ENCODE data around the gene TMEM87B. TPM values are rescaled to one million over a fixed set of nuclear protein-coding genes. Genes with fewer than 3 reads are reported as not detected.
A peak's percentile ranks its signal among the peaks of the same experiment; 100 is the strongest.

TMEM87B gene
- total RNA-seq, 1 experiment from 2014 or later, result 14.8 TPM

DNA sequence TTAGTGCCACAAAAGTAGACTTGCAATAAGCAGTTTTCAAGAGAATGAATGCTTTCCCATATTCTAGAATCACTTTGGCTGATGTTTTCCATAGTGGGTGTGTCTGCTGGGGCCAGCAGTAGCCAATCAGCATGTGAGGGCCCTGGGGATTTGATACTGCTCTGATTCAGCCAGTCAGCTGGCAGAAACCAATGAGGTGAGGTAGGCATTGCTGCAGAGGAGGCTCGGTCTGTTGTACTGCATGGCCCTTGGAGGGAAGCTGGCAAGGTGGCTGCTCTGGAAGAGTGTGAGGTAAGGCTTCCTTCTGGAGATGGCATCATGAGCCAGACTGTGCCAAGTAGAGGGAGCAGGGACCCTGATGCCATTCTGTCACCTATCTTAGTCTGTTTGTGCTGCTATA lies 22.7 kb downstream of the TMEM87B start:
- POLR2A ChIA-PET, result no interaction called here
- BruUV-seq (replicated peaks), result no TSS peak

DNA sequence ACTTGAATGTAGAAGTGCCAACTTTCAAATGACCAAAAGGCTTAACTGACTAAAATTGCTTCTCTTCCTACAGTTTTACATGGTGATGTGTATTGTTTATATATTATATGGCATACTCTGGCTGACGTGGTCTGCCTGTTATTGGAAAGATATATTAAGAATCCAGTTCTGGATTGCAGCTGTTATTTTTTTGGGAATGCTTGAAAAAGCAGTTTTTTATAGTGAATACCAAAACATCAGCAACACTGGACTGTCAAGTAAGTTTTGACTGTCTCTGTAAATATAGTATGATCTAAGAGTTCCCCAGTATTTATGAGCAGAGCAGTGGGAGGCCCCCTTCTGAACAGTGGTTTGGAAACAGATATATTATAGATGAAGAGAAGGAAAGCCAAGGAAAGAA lies 26.2 kb downstream of the TMEM87B start:
- no peak overlapping the region for H2AFZ ChIP-seq (ENCODE audit: low read depth, low read length, poor library complexity, severe bottlenecking)
- no peak for DNase-seq (ENCODE audit: low read depth, low spot score)
- POLR2A ChIA-PET, result no interaction called here
- H3K9me2 ChIP-seq (ENCODE audit: insufficient read depth), result no peaks in the 10 kb centered on the region
- H3K4me2 ChIP-seq (ENCODE audit: low read length), result no peak overlapping the region
- H3K4me1 ChIP-seq (ENCODE audit: control insufficient read depth in 1 of 2, insufficient read depth in 2 of 2, low read length in 2 of 2), result no peaks in the 10 kb centered on the region
- RAD21 ChIA-PET (ENCODE audit: low non-redundant PET in 1 of 2, low total read pairs in 2 of 2, uncharacterized antibody in 2 of 2, unreplicated experiment in 2 of 2), result no interaction called here
- CTCF ChIA-PET, result no interaction called here
- no TSS peak for BruUV-seq (replicated peaks)
- no peaks in the 10 kb centered on the region for H3K79me2 ChIP-seq (ENCODE audit: insufficient read depth, low read length)
- H3K4me3 ChIP-seq (replicated peaks in 1 of 2; ENCODE audit: low read depth in 1 of 2, low read length in 2 of 2), result no peak overlapping the region
- H3K36me3 ChIP-seq (ENCODE audit: control insufficient read depth in 1 of 2, insufficient read depth in 2 of 2, low read length in 2 of 2), result 0 out of 4 replicates have a peak, but pooled peaks cover 2 to 9% of the 10 kb centered on the region in 2 experiments
- intact Hi-C loops (cut with micrococcal nuclease), result no loop called here
- no peaks in the 10 kb centered on the region for H4K20me1 ChIP-seq (ENCODE audit: insufficient read depth)
- no peak for ATAC-seq
- H3K27me3 ChIP-seq (ENCODE audit: insufficient read depth, low read length), result no peaks in the 10 kb centered on the region
- no peak overlapping the region for H3K27ac ChIP-seq (ENCODE audit: low read depth, low read length)
- no peaks in the 10 kb centered on the region for H3K9me3 ChIP-seq (ENCODE audit: control insufficient read depth in 1 of 2, insufficient read depth in 1 of 2, low read depth in 1 of 2, low read length in 2 of 2)
- H3K9ac ChIP-seq (ENCODE audit: low read length), result no peak overlapping the region
- TF ChIP-seq ELF1 (IDR thresholded peaks at IDR 0.05; ENCODE audit: borderline replicate concordance, low read depth), result no peak
- no peak for TF ChIP-seq TCF7L2 (IDR thresholded peaks at IDR 0.05; ENCODE audit: borderline replicate concordance, extremely low read depth, insufficient read depth, insufficient read length)
- TF ChIP-seq EGR1 (IDR thresholded peaks at IDR 0.05; ENCODE audit: low read depth), result no peak
- no peak for TF ChIP-seq POLR2A (IDR thresholded peaks at IDR 0.05; ENCODE audit: borderline replicate concordance, extremely low read depth, insufficient read depth, insufficient read length)
- TF ChIP-seq, protein P1, sequence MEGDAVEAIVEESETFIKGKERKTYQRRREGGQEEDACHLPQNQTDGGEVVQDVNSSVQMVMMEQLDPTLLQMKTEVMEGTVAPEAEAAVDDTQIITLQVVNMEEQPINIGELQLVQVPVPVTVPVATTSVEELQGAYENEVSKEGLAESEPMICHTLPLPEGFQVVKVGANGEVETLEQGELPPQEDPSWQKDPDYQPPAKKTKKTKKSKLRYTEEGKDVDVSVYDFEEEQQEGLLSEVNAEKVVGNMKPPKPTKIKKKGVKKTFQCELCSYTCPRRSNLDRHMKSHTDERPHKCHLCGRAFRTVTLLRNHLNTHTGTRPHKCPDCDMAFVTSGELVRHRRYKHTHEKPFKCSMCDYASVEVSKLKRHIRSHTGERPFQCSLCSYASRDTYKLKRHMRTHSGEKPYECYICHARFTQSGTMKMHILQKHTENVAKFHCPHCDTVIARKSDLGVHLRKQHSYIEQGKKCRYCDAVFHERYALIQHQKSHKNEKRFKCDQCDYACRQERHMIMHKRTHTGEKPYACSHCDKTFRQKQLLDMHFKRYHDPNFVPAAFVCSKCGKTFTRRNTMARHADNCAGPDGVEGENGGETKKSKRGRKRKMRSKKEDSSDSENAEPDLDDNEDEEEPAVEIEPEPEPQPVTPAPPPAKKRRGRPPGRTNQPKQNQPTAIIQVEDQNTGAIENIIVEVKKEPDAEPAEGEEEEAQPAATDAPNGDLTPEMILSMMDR (IDR thresholded peaks at IDR 0.05 in 2 of 3, conservative IDR thresholded peaks at IDR 0.05 in 1 of 3; ENCODE audit: borderline replicate concordance in 1 of 3, insufficient read depth in 1 of 3, low read depth in 2 of 3, low read length in 2 of 3), result no peak
- TF ChIP-seq ZFX (IDR thresholded peaks at IDR 0.05), result no peak
- TF ChIP-seq, protein P2, sequence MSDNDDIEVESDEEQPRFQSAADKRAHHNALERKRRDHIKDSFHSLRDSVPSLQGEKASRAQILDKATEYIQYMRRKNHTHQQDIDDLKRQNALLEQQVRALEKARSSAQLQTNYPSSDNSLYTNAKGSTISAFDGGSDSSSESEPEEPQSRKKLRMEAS (IDR thresholded peaks at IDR 0.05), result no peak
- TF ChIP-seq JUND (IDR thresholded peaks at IDR 0.05), result no peak
- TF ChIP-seq CEBPB (IDR thresholded peaks at IDR 0.05; ENCODE audit: low read depth), result no peak
- TF ChIP-seq ZNF274 (IDR thresholded peaks at IDR 0.05; ENCODE audit: low read depth, low read length), result no peak
- TF ChIP-seq FOSL1 (IDR thresholded peaks at IDR 0.05; ENCODE audit: low read depth), result no peak
- no peak for TF ChIP-seq SIN3A (IDR thresholded peaks at IDR 0.05; ENCODE audit: low read depth)
- TF ChIP-seq, protein P3, sequence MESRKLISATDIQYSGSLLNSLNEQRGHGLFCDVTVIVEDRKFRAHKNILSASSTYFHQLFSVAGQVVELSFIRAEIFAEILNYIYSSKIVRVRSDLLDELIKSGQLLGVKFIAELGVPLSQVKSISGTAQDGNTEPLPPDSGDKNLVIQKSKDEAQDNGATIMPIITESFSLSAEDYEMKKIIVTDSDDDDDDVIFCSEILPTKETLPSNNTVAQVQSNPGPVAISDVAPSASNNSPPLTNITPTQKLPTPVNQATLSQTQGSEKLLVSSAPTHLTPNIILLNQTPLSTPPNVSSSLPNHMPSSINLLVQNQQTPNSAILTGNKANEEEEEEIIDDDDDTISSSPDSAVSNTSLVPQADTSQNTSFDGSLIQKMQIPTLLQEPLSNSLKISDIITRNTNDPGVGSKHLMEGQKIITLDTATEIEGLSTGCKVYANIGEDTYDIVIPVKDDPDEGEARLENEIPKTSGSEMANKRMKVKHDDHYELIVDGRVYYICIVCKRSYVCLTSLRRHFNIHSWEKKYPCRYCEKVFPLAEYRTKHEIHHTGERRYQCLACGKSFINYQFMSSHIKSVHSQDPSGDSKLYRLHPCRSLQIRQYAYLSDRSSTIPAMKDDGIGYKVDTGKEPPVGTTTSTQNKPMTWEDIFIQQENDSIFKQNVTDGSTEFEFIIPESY (IDR thresholded peaks at IDR 0.05; ENCODE audit: extremely low read depth, insufficient replicate concordance, low read length), result no peak
- TF ChIP-seq SP1 (IDR thresholded peaks at IDR 0.05; ENCODE audit: low read depth), result no peak

More for the DNA sequence above, 22.7 kb downstream of the TMEM87B start:
- peak; percentile 69; the same call in 1 of the 2 replicates for ATAC-seq
- ChIA-PET CTCF (no interaction called here), RAD21 (ENCODE audit: low non-redundant PET in 1 of 2, low total read pairs in 2 of 2, uncharacterized antibody in 2 of 2, unreplicated experiment in 2 of 2) (no interaction called here)
- Histone ChIP-seq H3K36me3 (ENCODE audit: control insufficient read depth in 1 of 2, insufficient read depth in 2 of 2, low read length in 2 of 2) (0 out of 4 replicates have a peak, but pooled peaks cover 0 to 9% of the 10 kb centered on the region in 2 experiments), H3K27ac (ENCODE audit: low read depth, low read length) (no peak overlapping the region), H2AFZ (ENCODE audit: low read depth, low read length, poor library complexity, severe bottlenecking) (no peak overlapping the region), H3K27me3 (ENCODE audit: insufficient read depth, low read length) (no peaks in the 10 kb centered on the region), H4K20me1 (ENCODE audit: insufficient read depth) (no peaks in the 10 kb centered on the region), H3K4me1 (ENCODE audit: control insufficient read depth in 1 of 2, insufficient read depth in 2 of 2, low read length in 2 of 2) (peaks cover 0 to 6% of the 10 kb centered on the region in 2 experiments; a peak in 1 of 4 replicates), H3K9me3 (ENCODE audit: control insufficient read depth in 1 of 2, insufficient read depth in 1 of 2, low read depth in 1 of 2, low read length in 2 of 2) (0 out of 4 replicates have a peak, but pooled peaks cover 0 to 3% of the 10 kb centered on the region in 2 experiments), H3K9ac (ENCODE audit: low read length) (no peak overlapping the region), H3K4me3 (replicated peaks in 1 of 2; ENCODE audit: low read depth in 1 of 2, low read length in 2 of 2) (no peak overlapping the region), H3K9me2 (ENCODE audit: insufficient read depth) (no peaks in the 10 kb centered on the region), H3K79me2 (ENCODE audit: insufficient read depth, low read length) (no peaks in the 10 kb centered on the region), H3K4me2 (ENCODE audit: low read length) (no peak overlapping the region)
- TF ChIP-seq, protein P2 (IDR thresholded peaks at IDR 0.05), result no peak
- TF ChIP-seq SP1 (IDR thresholded peaks at IDR 0.05; ENCODE audit: low read depth) (no peak), POLR2AphosphoS5 (IDR thresholded peaks at IDR 0.05; ENCODE audit: low read depth, low read length) (no peak), TCF7L2 (IDR thresholded peaks at IDR 0.05; ENCODE audit: borderline replicate concordance, extremely low read depth, insufficient read depth, insufficient read length) (no peak), RAD21 (IDR thresholded peaks at IDR 0.05; ENCODE audit: low read depth) (no peak), SIN3A (IDR thresholded peaks at IDR 0.05; ENCODE audit: low read depth) (no peak)
- intact Hi-C loops (cut with micrococcal nuclease), result no loop called here
- DNase-seq (ENCODE audit: low read depth, low spot score), result no peak

Data from HCT116 (cell line).